CD4-positive, alpha-beta T cell treated with Interleukin-1 beta for 1 hour (primary cell): Measurements from ENCODE around the gene HOXA1.

Experiments
- DNase-seq, 2 donors: peaks; one replicate each; pipeline ENCODE4 v3.0.0-alpha.2; 2020 to 2022

HOXA1 gene

DNA sequence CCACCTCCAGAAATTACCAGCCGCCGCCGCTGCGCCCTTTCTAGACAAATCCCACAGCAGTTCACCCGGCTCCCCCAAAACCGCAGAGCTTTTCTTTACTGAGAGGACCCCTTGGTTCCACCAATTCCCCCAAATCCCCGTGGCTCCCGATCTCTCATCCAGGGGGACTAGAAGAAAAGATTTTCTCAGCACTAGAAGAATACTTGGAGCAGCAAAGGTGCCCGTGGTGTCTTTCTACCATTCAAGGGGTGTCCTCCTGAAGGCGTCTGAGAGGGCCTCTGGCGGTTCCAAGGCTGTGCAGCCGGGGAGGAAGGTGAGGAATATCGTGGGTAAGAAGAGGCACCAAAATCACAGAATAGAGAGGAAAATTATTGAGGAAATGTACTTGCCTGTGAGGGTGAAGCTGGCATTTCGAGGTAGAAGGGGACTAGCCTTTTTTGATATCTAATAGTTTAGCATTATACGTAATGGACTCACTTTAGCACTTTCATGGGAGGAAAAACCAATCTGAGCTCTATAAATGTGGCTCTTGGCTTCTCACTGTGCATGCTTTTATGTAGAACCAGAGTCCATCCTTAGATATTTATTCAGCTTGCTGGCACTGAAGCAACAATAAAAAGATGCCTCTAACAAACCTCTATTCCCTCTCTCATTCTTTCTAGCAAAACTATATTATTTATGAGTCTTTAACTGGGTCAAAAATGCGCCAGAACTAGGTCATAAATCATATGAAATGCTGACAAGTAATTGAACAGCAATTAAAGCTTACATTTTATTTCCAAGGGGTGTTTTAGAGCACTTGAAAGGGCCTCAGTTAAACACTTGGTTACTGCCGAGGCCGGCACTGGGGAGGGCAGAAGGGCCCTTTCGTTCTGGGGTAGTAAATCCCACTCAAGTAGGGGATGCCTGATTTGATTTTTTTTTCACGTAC is 20.5 kb upstream of the HOXA1 start:
- no peak for DNase-seq

DNA sequence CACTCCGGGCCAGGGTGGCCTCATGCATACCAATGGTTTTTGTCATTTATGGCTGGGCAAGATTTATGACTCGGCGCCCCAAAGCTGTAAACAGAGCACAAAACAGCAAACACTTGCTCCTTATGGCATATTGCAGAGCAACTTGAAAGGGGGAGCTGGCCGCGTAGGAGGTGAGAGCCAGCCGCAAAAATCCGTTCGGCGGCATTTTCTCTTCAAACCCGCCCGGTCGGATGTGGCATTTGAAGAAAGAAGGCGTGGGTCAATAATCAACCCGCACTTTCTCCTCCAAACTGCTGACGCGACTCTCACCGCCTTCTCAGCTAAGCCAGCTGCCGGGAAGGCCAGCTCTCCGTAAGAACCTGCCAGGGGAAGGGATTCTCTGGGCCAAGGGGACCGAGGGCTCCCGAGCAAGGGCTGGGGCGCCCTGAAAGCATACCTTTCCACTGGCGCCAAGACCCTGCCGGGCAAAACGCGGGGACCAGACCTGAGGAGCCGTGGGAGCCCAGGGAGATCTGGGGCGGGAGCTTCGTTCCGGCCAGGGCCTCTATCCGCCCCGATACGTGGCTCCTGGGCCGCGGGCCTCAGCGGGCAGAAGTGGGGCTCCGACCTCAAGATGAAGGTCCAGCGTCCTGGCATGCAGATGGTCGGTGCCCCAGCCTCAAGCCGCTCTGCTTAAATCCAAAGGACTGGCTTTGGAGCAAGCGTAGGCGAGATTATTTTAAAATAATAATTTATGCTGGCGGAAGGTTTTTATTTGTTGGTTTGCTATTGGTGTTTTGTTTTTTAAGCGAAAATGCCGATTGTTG is 19.6 kb upstream of the HOXA1 start:
- no peak for DNase-seq

DNA sequence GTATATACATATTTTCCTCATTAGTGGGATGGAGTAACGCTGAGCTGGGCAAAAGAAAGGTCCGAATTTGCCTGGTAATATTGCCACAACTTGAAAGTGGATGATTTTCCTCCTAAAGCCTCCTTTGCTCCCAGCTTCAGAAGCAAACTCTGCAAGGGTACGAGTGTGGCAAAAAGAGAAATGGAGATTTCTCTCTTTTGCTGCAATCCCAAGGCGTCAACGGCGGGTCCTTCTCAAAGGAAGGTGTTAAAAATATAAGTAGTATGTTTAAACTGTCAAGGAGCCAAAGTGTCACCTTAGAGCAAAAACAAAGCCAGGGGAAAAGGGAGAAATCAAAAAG is 19.1 kb upstream of the HOXA1 start:
- DNase-seq: no peak

DNA sequence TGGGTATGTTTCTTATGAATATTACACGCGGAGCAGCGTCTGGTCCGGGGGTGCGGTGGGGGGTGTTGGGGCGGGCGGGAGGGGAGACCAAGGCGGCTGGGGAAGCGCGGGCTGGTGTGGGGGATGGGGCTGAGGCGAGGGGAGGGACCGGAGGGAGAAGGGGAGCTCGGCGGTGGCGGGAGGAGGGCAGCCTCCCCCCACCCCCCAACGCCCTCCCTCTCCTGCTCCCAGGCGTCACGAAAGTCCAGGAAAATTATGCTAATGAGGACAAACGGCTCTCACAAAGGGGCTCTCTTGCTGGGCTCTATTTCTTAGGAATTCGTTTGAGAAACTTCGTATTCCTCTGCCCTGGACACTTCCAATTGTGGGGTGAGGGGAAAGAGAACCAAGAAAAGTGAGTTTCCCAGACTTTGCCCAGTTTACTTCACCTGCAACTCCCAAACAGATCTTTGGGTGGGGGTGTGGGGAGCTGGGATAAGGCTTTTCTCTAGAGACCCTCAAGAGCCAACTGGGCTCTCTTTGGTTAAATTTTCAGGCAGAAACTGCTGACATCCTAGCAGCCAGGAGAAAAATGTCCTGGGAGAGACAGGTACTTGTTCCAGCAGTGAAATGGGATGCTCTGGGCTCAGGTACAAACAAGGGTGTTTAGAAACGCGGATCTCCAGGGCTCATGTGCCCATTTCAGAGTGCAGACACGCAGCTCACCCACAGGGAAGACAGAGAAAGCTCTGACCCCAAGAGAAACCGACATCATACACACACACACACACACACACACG is 18.4 kb upstream of the HOXA1 start:
- no peak for DNase-seq

DNA sequence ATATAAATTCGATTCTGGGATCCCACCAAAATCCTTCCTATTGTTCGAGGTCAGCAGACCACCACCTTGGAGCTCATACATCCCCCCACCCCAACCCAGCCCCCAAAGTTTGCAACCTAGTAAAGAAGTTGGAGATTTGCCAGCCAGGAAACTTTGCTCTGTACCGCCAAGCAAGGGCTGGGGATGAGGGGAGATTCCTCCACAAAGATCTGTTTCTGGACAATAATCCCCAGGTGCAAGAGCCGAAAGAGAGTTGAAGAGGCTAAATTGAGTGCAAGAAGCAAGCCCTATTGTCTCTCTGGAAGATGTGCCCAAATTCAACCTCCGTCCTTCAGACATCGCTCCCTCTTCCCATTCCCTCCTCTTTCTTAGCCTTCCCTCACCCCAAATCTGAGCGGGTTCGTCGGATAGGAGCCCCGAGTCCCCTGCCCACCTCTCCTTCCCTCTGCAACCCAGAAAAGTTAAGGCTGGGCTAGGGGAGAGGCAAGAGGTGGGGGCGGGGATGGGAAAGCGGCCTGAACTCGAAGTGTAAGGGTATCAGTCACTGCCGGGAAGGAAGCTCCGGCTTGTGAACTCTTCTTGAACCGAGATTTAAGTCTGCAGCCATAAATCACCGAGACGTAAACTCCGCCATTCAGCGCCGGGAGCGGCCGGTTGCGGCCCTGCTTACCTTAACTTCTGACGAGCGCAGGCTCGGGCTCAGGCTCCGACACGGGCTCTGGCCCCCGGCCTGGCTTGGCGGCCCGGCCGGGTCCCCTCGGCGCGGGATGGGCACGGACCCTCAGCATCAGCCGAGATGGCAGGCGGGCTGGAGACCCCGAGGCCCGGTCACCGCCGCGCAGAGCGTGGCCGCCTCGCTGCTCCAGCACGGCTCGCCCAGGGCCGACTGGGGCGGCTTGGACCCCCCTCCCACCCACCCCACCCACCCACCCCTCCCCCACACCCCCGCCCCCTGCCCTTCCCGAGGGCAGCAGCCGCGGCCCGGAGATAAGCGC is 17.5 kb upstream of the HOXA1 start:
- no peak for DNase-seq

DNA sequence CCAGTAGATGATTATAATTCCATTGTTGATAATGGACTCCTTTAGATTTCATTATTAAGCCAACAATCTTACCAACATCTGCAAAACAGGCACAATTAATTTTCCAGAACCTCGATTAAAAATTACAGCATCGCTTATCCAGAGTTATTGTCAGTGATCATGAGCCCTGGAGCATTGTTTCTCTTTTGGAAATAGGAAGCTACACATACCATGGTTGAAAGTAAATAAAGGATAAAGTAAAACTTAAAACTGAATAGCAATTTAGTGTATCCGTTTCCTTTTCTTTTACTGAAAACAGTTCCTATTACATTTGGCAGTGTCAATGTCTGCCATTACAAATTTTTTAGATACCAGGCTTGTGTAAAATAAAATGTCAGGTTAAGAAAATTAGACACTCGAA is 16.6 kb upstream of the HOXA1 start:
- DNase-seq: no peak

DNA sequence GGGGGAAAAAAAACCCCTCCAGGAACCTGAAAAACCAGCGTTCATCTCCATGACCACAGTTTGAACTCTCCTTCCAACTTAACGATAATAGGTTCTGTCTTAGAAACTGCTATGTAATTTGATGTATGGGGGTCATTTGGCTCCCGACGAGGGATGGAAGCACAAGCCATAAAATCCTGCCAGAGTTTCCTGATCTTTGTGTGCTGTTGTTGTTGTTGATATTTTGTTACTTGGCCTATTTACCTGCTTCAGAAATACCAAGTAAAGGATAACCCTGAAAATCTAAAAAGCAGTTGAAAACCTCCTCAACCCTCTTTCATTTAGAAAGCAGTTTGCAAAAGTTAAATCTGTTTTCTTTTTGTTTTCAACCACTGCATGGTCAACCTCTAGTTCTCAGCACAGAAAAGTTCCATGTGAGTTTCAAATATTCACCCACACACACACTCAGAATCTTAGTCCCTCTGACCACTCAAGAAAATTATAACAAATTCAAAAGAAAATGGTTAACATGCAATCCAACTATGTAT is 16.0 kb upstream of the HOXA1 start:
- DNase-seq: no peak

DNA sequence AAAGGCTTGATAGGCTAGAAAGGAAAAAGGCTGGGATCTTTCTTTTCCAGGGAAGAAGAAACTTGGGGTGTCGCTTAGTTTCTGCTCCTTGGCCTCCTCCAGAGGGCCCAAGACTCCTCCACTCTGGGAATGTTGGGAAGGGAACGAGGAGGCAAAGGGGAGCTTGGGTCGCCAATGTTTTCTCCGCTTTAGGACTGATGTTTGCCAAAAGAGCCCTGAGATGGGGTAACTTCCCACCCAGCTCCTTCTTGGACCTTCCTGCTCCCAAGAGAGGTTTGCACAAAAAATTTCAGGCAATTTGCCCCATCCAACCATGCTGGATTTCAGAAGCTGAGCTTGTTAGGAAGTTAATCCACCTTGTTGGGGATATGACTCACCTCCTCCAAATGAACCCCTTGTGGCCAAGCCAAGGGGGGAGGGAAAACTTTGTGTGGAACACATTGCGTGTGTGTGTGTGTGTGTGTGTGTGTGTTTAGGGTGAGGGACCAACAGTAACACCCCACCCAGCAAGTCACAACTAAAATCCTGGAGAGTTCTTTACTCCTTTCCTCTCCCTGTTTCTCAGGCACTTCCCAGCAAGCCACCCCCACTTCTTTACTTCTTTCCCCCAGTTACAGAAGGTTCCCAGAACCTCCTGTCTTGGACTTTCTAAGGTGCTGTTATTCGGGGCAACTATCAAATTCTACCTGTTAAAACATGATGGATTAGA is 15.4 kb upstream of the HOXA1 start:
- DNase-seq: no peak

DNA sequence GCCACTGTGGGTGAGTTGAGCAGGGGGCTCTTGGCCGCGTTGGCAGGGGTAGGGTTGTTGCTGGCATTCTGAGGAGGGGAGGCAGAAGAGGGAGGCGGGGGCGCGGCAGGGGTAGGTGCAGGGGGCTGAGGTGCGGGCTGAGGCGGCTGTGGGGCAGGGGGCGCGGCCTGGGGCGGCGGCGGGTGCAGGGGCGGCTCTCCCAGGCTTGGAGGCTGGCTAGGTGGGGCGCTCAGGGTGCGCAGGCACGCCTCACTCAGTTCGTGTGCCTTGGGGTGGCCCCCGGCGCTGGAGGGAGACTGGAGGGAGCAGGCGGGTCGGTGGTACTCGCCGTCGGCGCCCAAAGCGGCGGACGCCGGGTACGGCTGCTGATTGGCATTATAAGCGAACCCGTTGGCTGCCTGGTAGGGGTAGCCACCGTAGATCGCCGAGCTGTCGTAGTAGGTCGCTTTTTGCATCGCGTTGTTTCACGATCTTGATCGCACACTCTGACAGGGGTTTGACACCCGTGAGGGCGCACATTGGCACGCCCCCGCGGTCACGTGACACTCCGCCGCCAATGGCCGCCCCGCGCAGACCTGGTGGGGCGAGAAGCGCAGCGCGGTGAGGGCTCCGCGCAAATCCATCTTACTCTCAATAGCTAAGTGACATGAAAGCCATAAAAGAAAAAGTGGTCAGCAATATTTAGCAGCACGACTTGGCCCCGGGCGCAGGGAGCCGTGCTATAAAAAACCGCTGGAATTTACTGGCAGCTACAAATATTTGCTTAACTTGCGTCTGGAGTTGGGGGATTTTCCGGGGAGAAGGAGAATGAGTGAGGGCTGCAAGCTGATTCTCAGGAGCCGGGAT is 14.6 kb upstream of the HOXA1 start:
- DNase-seq: no peak

DNA sequence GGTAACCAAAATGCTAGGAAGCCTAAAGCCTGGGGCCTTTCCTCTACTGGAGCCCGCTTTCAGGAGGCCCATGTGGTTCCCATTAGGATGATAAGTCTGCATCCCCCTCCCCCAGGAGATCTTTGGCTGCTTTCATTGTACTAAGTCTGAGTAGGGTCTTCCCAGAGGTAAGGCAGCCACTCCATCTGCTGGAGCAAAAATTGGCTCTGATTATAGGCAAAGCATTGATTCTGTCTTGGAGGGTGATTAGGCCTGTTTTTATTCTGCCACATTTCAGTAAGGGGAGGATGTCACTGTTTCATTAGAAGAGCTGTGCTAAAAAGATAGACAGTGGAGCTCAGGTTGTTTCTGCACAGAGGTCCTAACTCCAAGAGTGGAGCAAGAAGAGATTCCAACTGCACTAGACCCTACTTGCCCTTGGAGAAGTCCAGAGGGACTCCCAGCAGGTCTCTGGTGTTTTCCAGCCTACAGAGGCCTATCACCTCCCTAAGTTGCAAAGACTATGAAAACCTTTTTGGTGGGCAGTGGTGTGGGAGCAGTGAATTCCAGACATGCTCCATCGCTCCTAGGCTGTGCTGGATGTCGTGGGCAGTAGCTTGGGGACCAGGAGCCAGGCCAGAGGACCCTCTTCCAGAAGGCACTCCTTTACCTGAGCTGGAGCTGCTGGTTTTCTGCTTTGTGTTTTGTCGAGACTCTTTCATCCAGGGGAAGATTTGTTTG is 13.8 kb upstream of the HOXA1 start:
- DNase-seq: no peak

DNA sequence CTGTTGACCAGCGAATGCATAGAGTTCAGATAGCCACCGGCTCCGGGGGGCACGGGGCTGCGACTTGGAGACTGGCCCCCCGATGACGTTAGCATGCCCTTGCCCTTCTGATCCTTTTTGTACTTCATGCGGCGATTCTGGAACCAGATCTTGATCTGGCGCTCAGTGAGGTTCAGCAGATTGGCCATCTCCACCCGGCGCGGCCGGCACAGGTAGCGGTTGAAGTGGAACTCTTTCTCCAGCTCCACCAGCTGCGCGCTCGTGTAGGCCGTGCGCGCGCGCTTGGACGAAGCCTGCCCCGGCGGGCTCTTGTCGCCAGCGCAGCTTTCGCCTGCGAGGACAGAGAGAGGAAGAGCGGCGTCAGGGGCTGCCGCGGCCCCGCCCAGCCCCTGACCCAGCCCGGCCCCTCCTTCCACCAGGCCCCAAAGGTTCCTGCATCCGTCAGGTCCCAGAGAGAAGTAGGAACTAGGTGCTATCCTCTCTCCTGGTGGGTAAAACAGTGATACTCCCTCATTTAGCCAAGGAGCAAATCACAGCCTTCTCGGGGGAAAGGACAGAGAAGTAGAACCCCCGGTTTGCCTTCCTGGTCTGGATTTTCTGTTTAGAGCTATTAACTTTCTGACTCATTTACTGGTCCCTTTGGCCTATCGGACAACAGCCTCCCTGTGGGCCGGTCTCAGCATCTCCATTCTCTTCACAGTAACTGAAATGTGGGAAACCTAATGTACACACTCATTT is 12.8 kb upstream of the HOXA1 start:
- no peak for DNase-seq

DNA sequence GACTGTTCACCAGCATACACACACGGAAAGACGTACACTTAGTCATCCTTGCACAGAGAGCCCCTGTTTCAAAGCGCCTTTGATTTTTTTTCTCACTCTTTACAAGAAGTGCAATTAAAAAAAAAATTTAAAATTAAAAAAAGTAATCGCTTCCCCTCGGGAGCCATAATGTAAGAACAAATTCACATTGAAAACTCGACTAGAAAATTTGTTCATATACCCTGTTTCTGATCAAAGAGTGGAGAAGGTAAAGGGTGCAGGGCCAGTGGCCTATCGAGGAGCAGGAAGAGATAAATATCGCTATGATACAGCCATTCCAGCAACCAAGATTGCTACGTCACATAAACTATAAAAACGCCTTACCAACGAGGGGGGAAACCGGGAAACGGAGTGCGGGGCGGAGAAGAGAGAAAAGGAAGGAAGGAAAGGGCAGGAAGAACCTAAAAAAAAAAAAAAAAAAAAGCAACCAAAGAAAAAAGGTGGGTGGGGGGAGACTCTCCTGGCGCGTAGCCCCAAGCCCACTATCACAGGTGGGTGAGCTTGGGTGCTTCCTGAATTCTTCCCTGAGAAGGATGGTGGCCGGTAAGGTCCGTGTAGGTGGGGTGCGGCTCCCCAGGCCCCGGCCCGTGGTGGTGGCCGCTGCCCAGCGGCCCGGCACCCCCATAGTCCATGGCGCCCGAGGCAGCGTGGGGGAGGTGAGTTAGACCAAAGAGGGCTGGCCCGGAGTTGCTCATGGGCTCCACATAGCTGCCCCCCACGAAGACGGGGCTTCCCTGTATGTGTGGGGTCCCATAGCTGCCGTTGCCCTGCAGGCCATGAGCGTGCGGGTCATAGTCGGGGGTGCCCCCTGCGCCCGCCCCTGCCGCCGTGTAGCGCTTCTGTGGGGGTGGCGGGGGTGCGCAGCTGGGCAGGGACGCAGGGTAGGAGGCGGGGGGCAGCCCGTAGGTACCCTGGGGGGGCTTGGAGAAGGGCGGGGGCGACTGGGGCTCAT is 11.9 kb upstream of the HOXA1 start:
- DNase-seq: no peak

DNA sequence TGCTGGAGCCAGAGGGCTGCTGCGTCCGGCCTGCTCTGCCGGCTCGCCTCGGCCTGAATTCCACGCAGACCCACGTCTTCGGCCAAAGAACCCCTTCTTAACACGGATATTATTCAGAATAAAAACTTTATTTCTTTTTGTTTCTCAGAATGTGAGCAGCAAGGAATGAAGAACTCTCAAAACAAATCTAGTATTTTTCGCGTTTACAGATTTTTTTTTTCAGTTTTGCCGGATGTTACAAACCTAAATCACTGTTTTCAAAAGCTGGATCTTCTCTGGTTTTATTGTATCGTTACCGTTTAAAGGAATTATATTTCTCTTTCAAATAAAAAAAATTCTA is 11.1 kb upstream of the HOXA1 start:
- DNase-seq: no peak

DNA sequence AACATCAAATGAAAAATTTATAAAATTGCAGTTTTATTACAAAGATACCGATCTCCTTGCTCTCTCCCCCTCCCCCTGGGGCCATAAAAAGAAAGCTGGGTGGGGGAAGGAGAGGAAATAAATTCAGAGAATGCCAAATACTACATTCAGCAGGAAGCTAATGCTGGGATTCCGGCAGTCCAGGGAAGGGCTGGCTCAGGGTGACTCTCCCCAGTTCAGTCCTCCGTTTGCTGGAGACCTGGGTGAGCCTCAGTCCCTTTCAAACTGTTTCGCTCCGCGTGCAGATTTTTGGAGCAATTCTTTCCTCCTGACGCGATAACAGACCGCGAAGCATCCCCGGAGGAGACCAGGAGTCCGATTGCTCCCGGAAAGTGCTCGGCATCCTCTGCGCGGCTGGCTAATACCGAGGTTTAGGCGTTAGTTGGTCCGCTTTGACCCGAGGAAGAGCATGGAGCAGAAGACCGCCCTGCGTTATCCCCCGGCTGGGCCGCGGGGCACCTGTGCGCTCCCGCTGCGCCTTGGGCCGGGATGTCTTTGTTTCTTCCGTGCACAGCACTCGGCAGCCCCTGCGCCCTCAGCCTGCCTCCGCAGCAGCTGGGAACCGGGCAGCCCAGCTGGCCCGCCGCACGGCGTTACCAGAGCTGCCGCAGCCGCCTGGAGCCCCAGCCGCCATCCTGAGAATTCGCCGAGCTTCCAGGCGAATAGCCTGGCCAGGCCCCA is 10.5 kb upstream of the HOXA1 start:
- DNase-seq: no peak

DNA sequence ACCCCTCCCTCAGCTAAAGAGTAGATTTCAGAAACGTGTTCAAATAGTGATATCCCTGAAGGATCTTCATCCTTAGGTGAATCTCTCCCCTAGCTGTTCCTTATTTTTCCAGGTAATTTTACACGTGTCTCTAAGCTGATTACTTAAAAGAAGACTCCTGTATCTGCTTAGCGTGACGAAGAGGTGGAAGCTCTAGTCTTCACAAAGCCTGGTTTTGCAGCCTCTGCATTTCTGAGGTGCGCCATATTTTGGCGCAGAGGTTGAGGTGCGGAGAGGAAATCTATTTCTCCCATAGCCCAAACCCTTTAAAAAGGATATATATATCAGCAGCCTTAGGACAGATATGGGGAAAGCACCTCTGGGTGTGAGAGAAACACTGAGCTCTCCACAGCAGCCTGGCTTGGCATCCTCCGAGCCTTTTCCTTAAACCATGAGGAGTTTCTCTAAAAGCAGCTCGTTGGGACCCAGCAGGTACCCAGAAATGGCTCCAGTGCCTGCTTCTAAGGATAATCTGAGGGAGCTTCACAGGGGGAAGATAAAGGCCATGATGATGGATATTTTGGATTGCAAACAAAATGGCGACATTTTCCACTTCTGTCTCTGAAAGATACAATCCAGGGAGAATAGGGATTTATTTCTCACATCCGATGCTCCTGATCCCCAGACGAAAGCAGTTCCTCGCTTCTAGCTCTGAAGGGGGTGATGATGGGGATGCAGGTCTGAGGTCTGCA is 9.7 kb upstream of the HOXA1 start:
- no peak for DNase-seq
